Body of pancreas (tissue), 4 donors: ENCODE measurements around the gene TXNDC8.

ENCODE experiments used
- CTCF ChIP-seq, 7 experiments: fragments of 450-650 bp in 4 of 7; fragments of 200-600 bp in 3 of 7; sonication (generic) in 3 of 7; IDR thresholded peaks; one replicate each; pipeline ENCODE4 v1.5.1; 2016 to 2019; ENCODE audit warnings: antibody characterized with exemption in 7 of 7
- POLR2A ChIP-seq, 3 donors: fragments of 450-650 bp; IDR thresholded peaks; one replicate each; pipeline ENCODE4 v1.6.1; 2016; ENCODE audit warnings: antibody characterized with exemption in 3 of 3, mild to moderate bottlenecking in 2 of 3

DNA sequence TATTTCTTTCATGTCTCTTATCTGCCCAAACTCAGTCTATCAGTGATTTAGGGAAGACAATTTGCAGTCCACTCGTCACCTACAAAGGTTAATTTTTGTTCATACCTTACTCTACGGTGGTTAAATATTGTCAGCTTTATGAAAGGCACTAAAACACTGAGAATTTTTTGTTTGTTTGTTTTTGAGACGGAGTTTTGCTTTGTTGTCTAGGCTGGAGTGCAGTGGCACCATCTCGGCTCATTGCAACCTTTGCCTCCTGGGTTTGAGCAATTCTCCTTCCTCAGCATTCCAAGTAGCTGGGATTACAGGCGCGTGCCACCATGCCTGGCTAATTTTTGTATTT, 55.0 kb downstream of the TXNDC8 start:
- no peak for TF ChIP-seq CTCF (IDR thresholded peaks at IDR 0.05)
- TF ChIP-seq POLR2A (IDR thresholded peaks at IDR 0.05) = no peak
